ENCODE data around the gene GARIN5B. TPM values are rescaled to one million over a fixed set of nuclear protein-coding genes. Genes with fewer than 3 reads are reported as not detected.
A peak's percentile ranks its signal among the peaks of the same experiment; 100 is the strongest.

GARIN5B gene
- total RNA-seq, 1 experiment from 2014 or later = not detected

- TF ChIP-seq MLX (CRISPR knock-in tag; IDR thresholded peaks at IDR 0.05) (no peak), ZNF121 (CRISPR knock-in tag; IDR thresholded peaks at IDR 0.05) (no peak), MYBL2 (CRISPR knock-in tag; IDR thresholded peaks at IDR 0.05) (no peak), ZNF512 (CRISPR knock-in tag; IDR thresholded peaks at IDR 0.05; ENCODE audit: borderline replicate concordance) (no peak), ZNF671 (CRISPR knock-in tag; IDR thresholded peaks at IDR 0.05) (0 out of 2 replicates have a peak, but pooled peaks have one; percentile 32)
- TF ChIP-seq, protein P1, sequence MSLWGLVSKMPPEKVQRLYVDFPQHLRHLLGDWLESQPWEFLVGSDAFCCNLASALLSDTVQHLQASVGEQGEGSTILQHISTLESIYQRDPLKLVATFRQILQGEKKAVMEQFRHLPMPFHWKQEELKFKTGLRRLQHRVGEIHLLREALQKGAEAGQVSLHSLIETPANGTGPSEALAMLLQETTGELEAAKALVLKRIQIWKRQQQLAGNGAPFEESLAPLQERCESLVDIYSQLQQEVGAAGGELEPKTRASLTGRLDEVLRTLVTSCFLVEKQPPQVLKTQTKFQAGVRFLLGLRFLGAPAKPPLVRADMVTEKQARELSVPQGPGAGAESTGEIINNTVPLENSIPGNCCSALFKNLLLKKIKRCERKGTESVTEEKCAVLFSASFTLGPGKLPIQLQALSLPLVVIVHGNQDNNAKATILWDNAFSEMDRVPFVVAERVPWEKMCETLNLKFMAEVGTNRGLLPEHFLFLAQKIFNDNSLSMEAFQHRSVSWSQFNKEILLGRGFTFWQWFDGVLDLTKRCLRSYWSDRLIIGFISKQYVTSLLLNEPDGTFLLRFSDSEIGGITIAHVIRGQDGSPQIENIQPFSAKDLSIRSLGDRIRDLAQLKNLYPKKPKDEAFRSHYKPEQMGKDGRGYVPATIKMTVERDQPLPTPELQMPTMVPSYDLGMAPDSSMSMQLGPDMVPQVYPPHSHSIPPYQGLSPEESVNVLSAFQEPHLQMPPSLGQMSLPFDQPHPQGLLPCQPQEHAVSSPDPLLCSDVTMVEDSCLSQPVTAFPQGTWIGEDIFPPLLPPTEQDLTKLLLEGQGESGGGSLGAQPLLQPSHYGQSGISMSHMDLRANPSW (CRISPR knock-in tag; conservative IDR thresholded peaks at IDR 0.05; ENCODE audit: low read depth) = no peak
Observed at GRCh38 chr19:55390461-55390880, 27.4 kb upstream of the GARIN5B start (continued).

DNA sequence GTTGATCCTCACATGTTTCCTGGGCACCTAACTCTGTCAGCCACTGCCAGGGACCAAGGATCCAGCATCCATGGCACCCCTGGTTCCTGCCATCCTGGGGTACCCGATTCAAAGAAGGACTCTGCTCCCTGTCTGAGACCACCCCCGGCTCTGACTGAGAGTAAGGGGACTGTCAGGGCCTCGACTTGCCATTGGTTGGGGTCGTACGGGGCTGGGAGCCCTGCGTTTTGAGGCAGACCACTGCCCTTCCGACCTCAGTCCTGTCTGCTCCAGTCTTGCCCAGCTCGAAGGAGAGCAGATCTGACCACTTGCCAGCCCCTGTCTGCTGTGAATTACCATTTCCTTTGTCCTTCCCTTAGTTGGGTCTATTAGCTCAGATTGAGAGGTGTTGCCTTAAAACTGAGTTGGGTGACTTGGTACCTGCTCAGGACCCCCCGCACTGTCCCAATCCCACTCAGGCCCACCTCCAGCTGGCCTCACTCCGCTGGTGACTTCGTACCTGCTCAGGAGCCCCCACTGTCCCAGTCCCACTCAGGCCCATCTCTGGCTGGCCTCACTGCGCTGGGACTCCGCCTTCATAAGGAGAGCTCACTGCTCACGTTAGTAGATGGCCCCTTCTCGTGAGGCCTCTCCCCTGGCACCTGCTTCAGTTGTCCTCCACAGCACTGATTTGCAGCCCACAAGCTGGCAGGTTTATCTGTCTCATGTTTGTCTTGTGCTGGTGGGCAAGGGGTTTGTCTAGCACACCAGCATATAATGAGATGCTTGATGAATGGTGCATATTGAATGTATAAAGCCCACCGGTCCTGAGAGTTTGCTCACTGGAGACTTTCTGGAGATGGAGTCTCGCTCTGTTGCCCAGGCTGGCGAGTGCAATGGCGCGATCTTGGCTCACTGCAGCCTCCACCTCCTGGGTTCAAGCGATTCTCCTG is 26.6 kb upstream of the GARIN5B start:
- Mint-ChIP-seq H3K27ac (peak overlapping the region; percentile 51), H3K9me3 (no peaks in the 10 kb centered on the region), H3K4me3 (peak overlapping the region; percentile 13), H3K27me3 (ENCODE audit: low read depth) (no peaks in the 10 kb centered on the region), H3K4me1 (peaks cover 67% of the 10 kb centered on the region), H3K36me3 (peaks cover 41% of the 10 kb centered on the region)
- ATAC-seq (no peak), DNase-seq (ENCODE audit: low spot score) (no peak)
- ChIA-PET CTCF (interaction anchor here (0.9 to 2.1 kb wide), 4 partner anchors 10 to 63 kb away, joined by 3 to 8 read pairs (median 6); no protein-coding TSS in a partner anchor), POLR2A (interaction anchor here (1.1 to 2.3 kb wide), 3 partner anchors 11 to 50 kb away, joined by 4 to 6 read pairs (median 5); partner anchors contain the start of genes KMT5C and UBE2S)
- TF ChIP-seq ZNF232 (CRISPR knock-in tag; IDR thresholded peaks at IDR 0.05) (no peak), TEAD4 (CRISPR knock-in tag; IDR thresholded peaks at IDR 0.05) (no peak), HMGA2 (CRISPR knock-in tag; IDR thresholded peaks at IDR 0.05) (no peak), MAX (CRISPR knock-in tag; IDR thresholded peaks at IDR 0.05) (no peak), NFYB (CRISPR knock-in tag; conservative IDR thresholded peaks at IDR 0.05; ENCODE audit: low read depth) (no peak), CREB1 (CRISPR knock-in tag; IDR thresholded peaks at IDR 0.05) (no peak), ZNF219 (CRISPR knock-in tag; IDR thresholded peaks at IDR 0.05; ENCODE audit: borderline replicate concordance) (0 out of 2 replicates have a peak, but pooled peaks have one; percentile 15), USF2 (CRISPR knock-in tag; IDR thresholded peaks at IDR 0.05) (no peak), FOXP1 (CRISPR knock-in tag; IDR thresholded peaks at IDR 0.05; ENCODE audit: borderline replicate concordance) (no peak)
- TF ChIP-seq, protein P2, sequence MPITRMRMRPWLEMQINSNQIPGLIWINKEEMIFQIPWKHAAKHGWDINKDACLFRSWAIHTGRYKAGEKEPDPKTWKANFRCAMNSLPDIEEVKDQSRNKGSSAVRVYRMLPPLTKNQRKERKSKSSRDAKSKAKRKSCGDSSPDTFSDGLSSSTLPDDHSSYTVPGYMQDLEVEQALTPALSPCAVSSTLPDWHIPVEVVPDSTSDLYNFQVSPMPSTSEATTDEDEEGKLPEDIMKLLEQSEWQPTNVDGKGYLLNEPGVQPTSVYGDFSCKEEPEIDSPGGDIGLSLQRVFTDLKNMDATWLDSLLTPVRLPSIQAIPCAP (CRISPR knock-in tag; IDR thresholded peaks at IDR 0.05) = 0 out of 2 replicates have a peak, but pooled peaks have one; percentile 55
- TF ChIP-seq, protein P3, sequence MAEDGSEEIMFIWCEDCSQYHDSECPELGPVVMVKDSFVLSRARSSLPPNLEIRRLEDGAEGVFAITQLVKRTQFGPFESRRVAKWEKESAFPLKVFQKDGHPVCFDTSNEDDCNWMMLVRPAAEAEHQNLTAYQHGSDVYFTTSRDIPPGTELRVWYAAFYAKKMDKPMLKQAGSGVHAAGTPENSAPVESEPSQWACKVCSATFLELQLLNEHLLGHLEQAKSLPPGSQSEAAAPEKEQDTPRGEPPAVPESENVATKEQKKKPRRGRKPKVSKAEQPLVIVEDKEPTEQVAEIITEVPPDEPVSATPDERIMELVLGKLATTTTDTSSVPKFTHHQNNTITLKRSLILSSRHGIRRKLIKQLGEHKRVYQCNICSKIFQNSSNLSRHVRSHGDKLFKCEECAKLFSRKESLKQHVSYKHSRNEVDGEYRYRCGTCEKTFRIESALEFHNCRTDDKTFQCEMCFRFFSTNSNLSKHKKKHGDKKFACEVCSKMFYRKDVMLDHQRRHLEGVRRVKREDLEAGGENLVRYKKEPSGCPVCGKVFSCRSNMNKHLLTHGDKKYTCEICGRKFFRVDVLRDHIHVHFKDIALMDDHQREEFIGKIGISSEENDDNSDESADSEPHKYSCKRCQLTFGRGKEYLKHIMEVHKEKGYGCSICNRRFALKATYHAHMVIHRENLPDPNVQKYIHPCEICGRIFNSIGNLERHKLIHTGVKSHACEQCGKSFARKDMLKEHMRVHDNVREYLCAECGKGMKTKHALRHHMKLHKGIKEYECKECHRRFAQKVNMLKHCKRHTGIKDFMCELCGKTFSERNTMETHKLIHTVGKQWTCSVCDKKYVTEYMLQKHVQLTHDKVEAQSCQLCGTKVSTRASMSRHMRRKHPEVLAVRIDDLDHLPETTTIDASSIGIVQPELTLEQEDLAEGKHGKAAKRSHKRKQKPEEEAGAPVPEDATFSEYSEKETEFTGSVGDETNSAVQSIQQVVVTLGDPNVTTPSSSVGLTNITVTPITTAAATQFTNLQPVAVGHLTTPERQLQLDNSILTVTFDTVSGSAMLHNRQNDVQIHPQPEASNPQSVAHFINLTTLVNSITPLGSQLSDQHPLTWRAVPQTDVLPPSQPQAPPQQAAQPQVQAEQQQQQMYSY (CRISPR knock-in tag; IDR thresholded peaks at IDR 0.05) = 0 out of 2 replicates have a peak, but pooled peaks have one; percentile 10
- TF ChIP-seq, protein P4, sequence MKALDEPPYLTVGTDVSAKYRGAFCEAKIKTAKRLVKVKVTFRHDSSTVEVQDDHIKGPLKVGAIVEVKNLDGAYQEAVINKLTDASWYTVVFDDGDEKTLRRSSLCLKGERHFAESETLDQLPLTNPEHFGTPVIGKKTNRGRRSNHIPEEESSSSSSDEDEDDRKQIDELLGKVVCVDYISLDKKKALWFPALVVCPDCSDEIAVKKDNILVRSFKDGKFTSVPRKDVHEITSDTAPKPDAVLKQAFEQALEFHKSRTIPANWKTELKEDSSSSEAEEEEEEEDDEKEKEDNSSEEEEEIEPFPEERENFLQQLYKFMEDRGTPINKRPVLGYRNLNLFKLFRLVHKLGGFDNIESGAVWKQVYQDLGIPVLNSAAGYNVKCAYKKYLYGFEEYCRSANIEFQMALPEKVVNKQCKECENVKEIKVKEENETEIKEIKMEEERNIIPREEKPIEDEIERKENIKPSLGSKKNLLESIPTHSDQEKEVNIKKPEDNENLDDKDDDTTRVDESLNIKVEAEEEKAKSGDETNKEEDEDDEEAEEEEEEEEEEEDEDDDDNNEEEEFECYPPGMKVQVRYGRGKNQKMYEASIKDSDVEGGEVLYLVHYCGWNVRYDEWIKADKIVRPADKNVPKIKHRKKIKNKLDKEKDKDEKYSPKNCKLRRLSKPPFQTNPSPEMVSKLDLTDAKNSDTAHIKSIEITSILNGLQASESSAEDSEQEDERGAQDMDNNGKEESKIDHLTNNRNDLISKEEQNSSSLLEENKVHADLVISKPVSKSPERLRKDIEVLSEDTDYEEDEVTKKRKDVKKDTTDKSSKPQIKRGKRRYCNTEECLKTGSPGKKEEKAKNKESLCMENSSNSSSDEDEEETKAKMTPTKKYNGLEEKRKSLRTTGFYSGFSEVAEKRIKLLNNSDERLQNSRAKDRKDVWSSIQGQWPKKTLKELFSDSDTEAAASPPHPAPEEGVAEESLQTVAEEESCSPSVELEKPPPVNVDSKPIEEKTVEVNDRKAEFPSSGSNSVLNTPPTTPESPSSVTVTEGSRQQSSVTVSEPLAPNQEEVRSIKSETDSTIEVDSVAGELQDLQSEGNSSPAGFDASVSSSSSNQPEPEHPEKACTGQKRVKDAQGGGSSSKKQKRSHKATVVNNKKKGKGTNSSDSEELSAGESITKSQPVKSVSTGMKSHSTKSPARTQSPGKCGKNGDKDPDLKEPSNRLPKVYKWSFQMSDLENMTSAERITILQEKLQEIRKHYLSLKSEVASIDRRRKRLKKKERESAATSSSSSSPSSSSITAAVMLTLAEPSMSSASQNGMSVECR (CRISPR knock-in tag; IDR thresholded peaks at IDR 0.05; ENCODE audit: borderline replicate concordance) = peak; percentile 35; the same call in 1 of the 2 replicates

All from WTC11 (cell line).